ENCODE data around the gene TMEM79. TPM values are rescaled to one million over a fixed set of nuclear protein-coding genes. Genes with fewer than 3 reads are reported as not detected.

TMEM79 gene
- total RNA-seq, 2 donors from 2014 or later, result 1.5 to 1.9 TPM

GRCh38 chr1:156279837-156280236, 4.3 kb upstream of the TMEM79 start:
- no peak for TF ChIP-seq CTCF (conservative IDR thresholded peaks at IDR 0.05)
- WGBS, 2 experiments (ENCODE audit: insufficient coverage in 1 of 2, insufficient read length in 1 of 2), result 86 to 98% methylated on average over 1 to 2 of the region's 3 CpGs
- no peak overlapping the region for H3K4me3 ChIP-seq (ENCODE audit: low read length)
- no peaks in the 10 kb centered on the region for H3K27me3 ChIP-seq (ENCODE audit: control insufficient read depth, insufficient read depth, low read length, poor library complexity, severe bottlenecking)
- DNase-seq, result no peak
- H3K27ac ChIP-seq (ENCODE audit: low read depth, low read length), result no peak overlapping the region
- peaks cover 6% of the 10 kb centered on the region for H3K4me1 ChIP-seq (ENCODE audit: control insufficient read depth, insufficient read depth, low read length)
- no peak overlapping the region for H3K9ac ChIP-seq (ENCODE audit: extremely low read depth, low read length, poor library complexity, severe bottlenecking)
- H3K9me3 ChIP-seq (ENCODE audit: control insufficient read depth, low read length), result no peaks in the 10 kb centered on the region
- H3K4me1 Mint-ChIP-seq, result peaks cover 14% of the 10 kb centered on the region
- H3K36me3 ChIP-seq (ENCODE audit: control insufficient read depth, insufficient read depth, low read length), result peaks cover 55% of the 10 kb centered on the region
- H3K4me3 Mint-ChIP-seq, result no peak overlapping the region
- no peaks in the 10 kb centered on the region for H3K27me3 Mint-ChIP-seq (ENCODE audit: insufficient read depth)
- no peak overlapping the region for H3K27ac Mint-ChIP-seq
- H3K9me3 Mint-ChIP-seq, result no peaks in the 10 kb centered on the region
- peaks cover 38% of the 10 kb centered on the region for H3K36me3 Mint-ChIP-seq (ENCODE audit: low read depth)

- 63 to 83% methylated on average over 6 to 8 of the region's 8 CpGs for WGBS, 2 experiments (ENCODE audit: insufficient coverage in 1 of 2, insufficient read length in 1 of 2)
- peak overlapping the region; percentile 95 for H3K4me3 Mint-ChIP-seq
- H3K36me3 Mint-ChIP-seq (ENCODE audit: low read depth), result peaks cover 25% of the 10 kb centered on the region
- peak overlapping the region; percentile 82 for H3K9ac ChIP-seq (ENCODE audit: extremely low read depth, low read length, poor library complexity, severe bottlenecking)
- peaks cover 42% of the 10 kb centered on the region for H3K36me3 ChIP-seq (ENCODE audit: control insufficient read depth, insufficient read depth, low read length)
- peaks cover 14% of the 10 kb centered on the region for H3K4me1 Mint-ChIP-seq
- no peaks in the 10 kb centered on the region for H3K9me3 ChIP-seq (ENCODE audit: control insufficient read depth, low read length)
- H3K27me3 ChIP-seq (ENCODE audit: control insufficient read depth, insufficient read depth, low read length, poor library complexity, severe bottlenecking), result no peaks in the 10 kb centered on the region
- H3K27ac Mint-ChIP-seq, result peak overlapping the region; percentile 89
- no peak for DNase-seq
- no peak overlapping the region for H3K27ac ChIP-seq (ENCODE audit: low read depth, low read length)
- H3K9me3 Mint-ChIP-seq, result no peaks in the 10 kb centered on the region
- no peaks in the 10 kb centered on the region for H3K27me3 Mint-ChIP-seq (ENCODE audit: insufficient read depth)
- H3K4me3 ChIP-seq (ENCODE audit: low read length), result peak overlapping the region; percentile 90
- TF ChIP-seq CTCF (conservative IDR thresholded peaks at IDR 0.05), result no peak
- peaks cover 6% of the 10 kb centered on the region for H3K4me1 ChIP-seq (ENCODE audit: control insufficient read depth, insufficient read depth, low read length)
These were observed 2.8 kb upstream of the TMEM79 start for GRCh38 chr1:156281281-156281680.

- peak overlapping the region; percentile 82 for H3K9ac ChIP-seq (ENCODE audit: extremely low read depth, low read length, poor library complexity, severe bottlenecking)
- no peak for TF ChIP-seq CTCF (conservative IDR thresholded peaks at IDR 0.05)
- Mint-ChIP-seq H3K4me3 (peak overlapping the region; percentile 95), H3K27ac (peak overlapping the region; percentile 89), H3K36me3 (ENCODE audit: low read depth) (peaks cover 19% of the 10 kb centered on the region), H3K4me1 (peaks cover 14% of the 10 kb centered on the region), H3K27me3 (ENCODE audit: insufficient read depth) (no peaks in the 10 kb centered on the region), H3K9me3 (no peaks in the 10 kb centered on the region)
- peaks cover 36% of the 10 kb centered on the region for H3K36me3 ChIP-seq (ENCODE audit: control insufficient read depth, insufficient read depth, low read length)
- H3K27me3 ChIP-seq (ENCODE audit: control insufficient read depth, insufficient read depth, low read length, poor library complexity, severe bottlenecking), result no peaks in the 10 kb centered on the region
- DNase-seq, result no peak
- H3K4me3 ChIP-seq (ENCODE audit: low read length), result peak overlapping the region; percentile 90
- no peak overlapping the region for H3K27ac ChIP-seq (ENCODE audit: low read depth, low read length)
- 6 to 12% methylated on average over 11 to 22 of the region's 22 CpGs for WGBS, 2 experiments (ENCODE audit: insufficient coverage in 1 of 2, insufficient read length in 1 of 2)
- no peaks in the 10 kb centered on the region for H3K9me3 ChIP-seq (ENCODE audit: control insufficient read depth, low read length)
- H3K4me1 ChIP-seq (ENCODE audit: control insufficient read depth, insufficient read depth, low read length), result peaks cover 6% of the 10 kb centered on the region
These were observed 2.2 kb upstream of the TMEM79 start for GRCh38 chr1:156281693-156282478.

Measured in endodermal cell (in vitro differentiated cells).